GM19455 (cell line): ENCODE data around the gene INPP5A.

ENCODE experiments used
- ATAC-seq: cut with Tn5 transposase; IDR thresholded peaks from one replicate; pipeline ENCODE4 v1.9.1; 2021; ENCODE audit not compliant: unreplicated experiment

INPP5A gene

GRCh38 chr10:132827861-132828539 lies 290.4 kb downstream of the INPP5A start:
- no peak for ATAC-seq

GRCh38 chr10:132828681-132829080 lies 291.1 kb downstream of the INPP5A start:
- ATAC-seq: no peak

GRCh38 chr10:132829403-132829802 lies 291.8 kb downstream of the INPP5A start:
- no peak for ATAC-seq

- no peak for ATAC-seq
Observed at GRCh38 chr10:132832186-132832969, 294.8 kb downstream of the INPP5A start.
